ENCODE results near the gene TTC34.

DNA sequence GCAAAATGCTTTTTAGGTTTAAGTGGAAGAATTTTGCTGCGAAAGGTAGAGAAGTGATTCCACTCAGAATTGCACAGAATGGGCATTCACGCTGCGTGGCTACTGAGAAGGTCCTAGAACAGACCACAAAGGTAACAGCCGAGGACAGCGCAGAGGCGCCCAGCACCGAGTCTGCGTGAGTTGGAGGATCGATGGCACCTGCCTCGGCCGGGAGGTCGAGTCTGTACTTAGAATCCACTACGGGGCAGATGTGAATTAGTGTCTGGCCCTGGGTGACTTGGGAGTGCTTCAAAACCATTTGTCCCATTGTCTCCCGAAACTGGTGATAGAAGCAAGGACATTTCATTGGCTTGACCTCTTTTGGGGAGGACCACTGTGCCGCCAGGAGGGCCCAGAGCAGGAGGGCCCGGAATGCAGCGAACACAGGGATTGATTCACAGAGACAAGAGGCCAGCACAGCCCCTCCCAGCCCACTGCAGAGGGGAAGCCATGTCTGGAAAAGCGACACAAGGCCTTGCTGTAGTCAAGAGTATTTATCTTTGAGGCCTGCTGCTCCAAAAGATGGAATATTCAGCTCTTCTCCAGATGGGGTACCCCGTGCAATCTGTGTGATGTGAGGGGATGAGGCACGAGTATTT is 35.0 kb upstream of the TTC34 start:
- TF ChIP-seq, protein P1, sequence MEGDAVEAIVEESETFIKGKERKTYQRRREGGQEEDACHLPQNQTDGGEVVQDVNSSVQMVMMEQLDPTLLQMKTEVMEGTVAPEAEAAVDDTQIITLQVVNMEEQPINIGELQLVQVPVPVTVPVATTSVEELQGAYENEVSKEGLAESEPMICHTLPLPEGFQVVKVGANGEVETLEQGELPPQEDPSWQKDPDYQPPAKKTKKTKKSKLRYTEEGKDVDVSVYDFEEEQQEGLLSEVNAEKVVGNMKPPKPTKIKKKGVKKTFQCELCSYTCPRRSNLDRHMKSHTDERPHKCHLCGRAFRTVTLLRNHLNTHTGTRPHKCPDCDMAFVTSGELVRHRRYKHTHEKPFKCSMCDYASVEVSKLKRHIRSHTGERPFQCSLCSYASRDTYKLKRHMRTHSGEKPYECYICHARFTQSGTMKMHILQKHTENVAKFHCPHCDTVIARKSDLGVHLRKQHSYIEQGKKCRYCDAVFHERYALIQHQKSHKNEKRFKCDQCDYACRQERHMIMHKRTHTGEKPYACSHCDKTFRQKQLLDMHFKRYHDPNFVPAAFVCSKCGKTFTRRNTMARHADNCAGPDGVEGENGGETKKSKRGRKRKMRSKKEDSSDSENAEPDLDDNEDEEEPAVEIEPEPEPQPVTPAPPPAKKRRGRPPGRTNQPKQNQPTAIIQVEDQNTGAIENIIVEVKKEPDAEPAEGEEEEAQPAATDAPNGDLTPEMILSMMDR (IDR thresholded peaks at IDR 0.05 in 2 of 3, conservative IDR thresholded peaks at IDR 0.05 in 1 of 3; ENCODE audit: borderline replicate concordance in 1 of 3, insufficient read depth in 1 of 3, low read depth in 2 of 3, low read length in 2 of 3), result no peak
- TF ChIP-seq EZH2 (IDR thresholded peaks at IDR 0.05) (no peak), EZH2phosphoT487 (IDR thresholded peaks at IDR 0.05; ENCODE audit: borderline replicate concordance) (no peak), POLR2A (IDR thresholded peaks at IDR 0.05; ENCODE audit: borderline replicate concordance, extremely low read depth, insufficient read depth, insufficient read length) (no peak)
